HepG2 (cell line): ENCODE measurements around the gene RBM22. TPM values are rescaled to one million over a fixed set of nuclear protein-coding genes. Genes with fewer than 3 reads are reported as not detected.
A peak's percentile ranks its signal among the peaks of the same experiment; 100 is the strongest.

Experiments
- ELF3 ChIP-seq: IDR thresholded peaks from 2 replicates; pipeline ENCODE4 v1.6.1; 2016; ENCODE audit warnings: missing genetic modification reagents, missing compliant biosample characterization
- EZH2 ChIP-seq: conservative IDR thresholded peaks from 2 replicates; pipeline ENCODE4 v1.6.1; 2012; ENCODE audit warnings: mild to moderate bottlenecking, low read depth, low read length, moderate library complexity
- FOXK1 ChIP-seq: sonication (generic); formaldehyde crosslinking; IDR thresholded peaks from 2 replicates; pipeline ENCODE4 v1.4.0; 2020; ENCODE audit warnings: low read depth, missing genetic modification reagents, borderline replicate concordance
- HDAC6 ChIP-seq: fragments of 200-600 bp; sonication (generic); IDR thresholded peaks from 2 replicates; pipeline ENCODE4 v1.7.0; 2017; ENCODE audit warnings: mild to moderate bottlenecking, antibody characterized with exemption, low read length, low read depth
- HMGXB3 ChIP-seq: sonication (generic); formaldehyde crosslinking; IDR thresholded peaks from 2 replicates; pipeline ENCODE4 v1.4.0; 2020; ENCODE audit warnings: missing genetic modification reagents, borderline replicate concordance
- IRX3 ChIP-seq: sonication (generic); formaldehyde crosslinking; IDR thresholded peaks from 2 replicates; pipeline ENCODE4 v1.8.1; 2023; ENCODE audit warnings: mild to moderate bottlenecking, low read depth, missing genetic modification reagents, borderline replicate concordance
- ISX ChIP-seq: sonication (generic); formaldehyde crosslinking; conservative IDR thresholded peaks from 2 replicates; pipeline ENCODE4 v1.5.0; 2020; ENCODE audit warnings: missing genetic modification reagents
- JARID2 ChIP-seq: sonication (generic); formaldehyde crosslinking; IDR thresholded peaks from 2 replicates; pipeline ENCODE4 v1.8.1; 2023; ENCODE audit warnings: missing genetic modification reagents, inconsistent platforms; ENCODE audit not compliant: insufficient replicate concordance
- MLX ChIP-seq: IDR thresholded peaks from 2 replicates; pipeline ENCODE4 v1.6.1; 2016
- NCOR1 ChIP-seq: fragments of 200-600 bp; sonication (generic); IDR thresholded peaks from 2 replicates; pipeline ENCODE4 v1.7.0; 2017; ENCODE audit warnings: antibody characterized with exemption, low read length, borderline replicate concordance
- SYNCRIP ChIP-seq: fragments of 200-400 bp; formaldehyde crosslinking; IDR thresholded peaks from 2 replicates; pipeline ENCODE4 v1.6.1; 2018; ENCODE audit warnings: mild to moderate bottlenecking, low read depth, low read length; ENCODE audit not compliant: insufficient read depth
- ZFP36L2 ChIP-seq: sonication (generic); formaldehyde crosslinking; IDR thresholded peaks from 2 replicates; pipeline ENCODE4 v1.4.0; 2020; ENCODE audit warnings: missing genetic modification reagents
- ZFP62 ChIP-seq: sonication (generic); formaldehyde crosslinking; IDR thresholded peaks from 2 replicates; pipeline ENCODE4 v1.4.0; 2020; ENCODE audit warnings: missing genetic modification reagents
- ZKSCAN5 ChIP-seq: sonication (generic); formaldehyde crosslinking; IDR thresholded peaks from 2 replicates; pipeline ENCODE4 v1.5.1; 2020; ENCODE audit warnings: mild to moderate bottlenecking, missing genetic modification reagents
- ZNF256 ChIP-seq: sonication (generic); formaldehyde crosslinking; conservative IDR thresholded peaks from 2 replicates; pipeline ENCODE4 v1.4.0; 2020; ENCODE audit warnings: missing genetic modification reagents
- ZNF317 ChIP-seq: sonication (generic); formaldehyde crosslinking; IDR thresholded peaks from 2 replicates; pipeline ENCODE4 v1.5.0; 2020; ENCODE audit warnings: mild to moderate bottlenecking, missing genetic modification reagents
- ZNF367 ChIP-seq: sonication (generic); formaldehyde crosslinking; IDR thresholded peaks from 2 replicates; pipeline ENCODE4 v1.4.0; 2020; ENCODE audit warnings: missing genetic modification reagents, borderline replicate concordance
- ZNF629 ChIP-seq: sonication (generic); formaldehyde crosslinking; conservative IDR thresholded peaks from 2 replicates; pipeline ENCODE4 v1.5.0; 2020; ENCODE audit warnings: missing genetic modification reagents
- ZNF773 ChIP-seq: sonication (generic); formaldehyde crosslinking; IDR thresholded peaks from 2 replicates; pipeline ENCODE4 v1.4.0; 2020; ENCODE audit warnings: missing genetic modification reagents, borderline replicate concordance
- ZNF782 ChIP-seq: sonication (generic); formaldehyde crosslinking; IDR thresholded peaks from 2 replicates; pipeline ENCODE4 v1.4.0; 2020; ENCODE audit warnings: missing genetic modification reagents, mild to moderate bottlenecking, borderline replicate concordance
- ZNF788 ChIP-seq: sonication (generic); formaldehyde crosslinking; IDR thresholded peaks from 2 replicates; pipeline ENCODE4 v1.5.0; 2020; ENCODE audit warnings: mild to moderate bottlenecking, missing genetic modification reagents, borderline replicate concordance
- ZNF790 ChIP-seq: sonication (generic); formaldehyde crosslinking; IDR thresholded peaks from 2 replicates; pipeline ENCODE4 v1.8.0; 2022; ENCODE audit warnings: missing genetic modification reagents, mild to moderate bottlenecking, borderline replicate concordance
- polyA plus RNA-seq, 8 experiments: library from polyadenylated mRNA; depleted of rRNA in 3 of 8; stranded (reverse) in 7 of 8; unstranded in 1 of 8; fragments of >200 nt; fragmentation: Illumina TruSeq in 4 of 8; extraction: Trizol in 4 of 8; gene quantifications; 2 replicates each; pipeline versions ENCODE4 v1.2.1 to v1.2.3, GENCODE V29; 2011 to 2016; ENCODE audit warnings: low read depth in 4 of 8, missing spikeins in 1 of 8, mixed read lengths in 1 of 8; ENCODE audit not compliant: insufficient read depth in 1 of 8
- total RNA-seq, 5 experiments: library from RNA; depleted of rRNA; stranded (reverse); fragments of >200 nt; fragmentation: Illumina TruSeq; extraction: Trizol; gene quantifications; 2 replicates each; pipeline ENCODE4 v1.2.3, GENCODE V29; 2016; ENCODE audit warnings: low read depth in 1 of 5
- TF ChIP-seq, protein P1 (sequence below): IDR thresholded peaks from 2 replicates; pipeline ENCODE4 v1.6.1; 2016; ENCODE audit warnings: control low read depth
- TF ChIP-seq, protein P2 (sequence below): sonication (generic); formaldehyde crosslinking; IDR thresholded peaks from 2 replicates; pipeline ENCODE4 v1.8.1; 2023; ENCODE audit warnings: mild to moderate bottlenecking, missing genetic modification reagents

The RBM22 gene
- total and polyA plus RNA-seq, 2 of the 13 experiments (the other 11 are each of a cell fraction or from before 2014, with no cell fraction given), result 28.3 to 35.0 TPM

DNA sequence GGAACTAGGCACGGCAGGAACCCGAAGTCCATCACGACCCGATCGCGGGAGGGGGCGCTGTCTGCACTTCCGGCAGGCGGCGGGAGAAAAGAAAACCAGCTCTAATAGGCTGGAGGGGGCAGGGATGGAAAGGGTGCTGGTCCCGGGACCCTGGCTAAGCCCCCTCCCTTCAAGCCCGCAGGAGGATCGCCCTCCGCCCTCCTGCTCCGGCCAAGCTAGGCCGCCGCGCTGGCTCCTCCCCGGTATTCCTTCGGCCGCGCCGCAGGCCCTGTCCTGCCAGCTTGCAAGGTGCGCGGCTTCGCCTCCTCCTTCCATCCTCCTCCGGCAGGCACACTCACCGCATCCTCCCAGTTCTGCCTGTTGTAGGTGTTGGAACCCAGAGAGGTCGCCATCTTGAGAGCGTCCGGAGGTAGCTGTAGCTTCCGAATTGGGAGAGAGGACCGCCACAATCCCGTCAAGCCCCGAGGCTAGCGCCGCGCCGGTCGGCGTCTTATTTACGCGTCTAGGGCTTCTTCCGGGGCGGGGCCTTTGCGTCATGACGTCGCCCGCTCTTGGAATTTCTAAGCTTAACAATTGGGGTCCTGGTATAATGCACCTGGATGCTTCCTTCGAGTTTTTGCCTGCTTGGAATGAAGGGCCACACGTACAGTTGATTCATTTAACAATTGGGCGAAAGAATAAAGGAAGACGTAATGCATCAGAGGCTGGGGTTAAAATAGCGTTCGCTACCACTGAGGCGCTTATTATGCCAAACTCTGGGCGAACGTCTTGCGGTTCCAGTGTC lies at the start of gene RBM22 (continued):
- TF ChIP-seq HMGXB3 (CRISPR knock-in tag) (0 out of 2 replicates have a peak, but pooled peaks have one; percentile 14), MLX (no peak), JARID2 (CRISPR knock-in tag) (no peak), SYNCRIP (no peak), ZNF629 (no peak), NCOR1 (no peak), ELF3 (CRISPR knock-in tag) (no peak; the same call in 1 of the 2 replicates), ZNF256 (CRISPR knock-in tag) (no peak; the same call in 1 of the 2 replicates), ZNF367 (CRISPR knock-in tag) (no peak; the same call in 1 of the 2 replicates), ZNF788 (CRISPR knock-in tag) (peak; percentile 70; the same call in 1 of the 2 replicates), ZNF790 (CRISPR knock-in tag) (no peak), ZNF782 (CRISPR knock-in tag) (no peak), ZNF773 (CRISPR knock-in tag) (no peak), ZNF317 (peak; percentile 87), ZKSCAN5 (no peak), FOXK1 (peak; percentile 94), HDAC6 (no peak), ZFP62 (CRISPR knock-in tag) (no peak), IRX3 (CRISPR knock-in tag) (peak; percentile 95; the same call in 1 of the 2 replicates), EZH2 (no peak), ZFP36L2 (no peak), ISX (no peak)
- TF ChIP-seq, protein P1, sequence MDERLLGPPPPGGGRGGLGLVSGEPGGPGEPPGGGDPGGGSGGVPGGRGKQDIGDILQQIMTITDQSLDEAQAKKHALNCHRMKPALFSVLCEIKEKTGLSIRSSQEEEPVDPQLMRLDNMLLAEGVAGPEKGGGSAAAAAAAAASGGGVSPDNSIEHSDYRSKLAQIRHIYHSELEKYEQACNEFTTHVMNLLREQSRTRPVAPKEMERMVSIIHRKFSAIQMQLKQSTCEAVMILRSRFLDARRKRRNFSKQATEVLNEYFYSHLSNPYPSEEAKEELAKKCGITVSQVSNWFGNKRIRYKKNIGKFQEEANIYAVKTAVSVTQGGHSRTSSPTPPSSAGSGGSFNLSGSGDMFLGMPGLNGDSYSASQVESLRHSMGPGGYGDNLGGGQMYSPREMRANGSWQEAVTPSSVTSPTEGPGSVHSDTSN (CRISPR knock-in tag), result no peak
- TF ChIP-seq, protein P2, sequence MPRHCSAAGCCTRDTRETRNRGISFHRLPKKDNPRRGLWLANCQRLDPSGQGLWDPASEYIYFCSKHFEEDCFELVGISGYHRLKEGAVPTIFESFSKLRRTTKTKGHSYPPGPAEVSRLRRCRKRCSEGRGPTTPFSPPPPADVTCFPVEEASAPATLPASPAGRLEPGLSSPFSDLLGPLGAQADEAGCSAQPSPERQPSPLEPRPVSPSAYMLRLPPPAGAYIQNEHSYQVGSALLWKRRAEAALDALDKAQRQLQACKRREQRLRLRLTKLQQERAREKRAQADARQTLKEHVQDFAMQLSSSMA (CRISPR knock-in tag), result peak; percentile 99
